ENCODE data around the gene GALNT14. TPM values are rescaled to one million over a fixed set of nuclear protein-coding genes. Genes with fewer than 3 reads are reported as not detected.

Gene GALNT14
- total RNA-seq, 1 donor from 2014 or later: 7.4 TPM

GRCh38 chr2:30940839-30941238 lies 197.4 kb downstream of the GALNT14 start:
- Mint-ChIP-seq H3K36me3 (no peaks in the 10 kb centered on the region), H3K9me3 (no peaks in the 10 kb centered on the region), H3K27me3 (peaks cover 26% of the 10 kb centered on the region), H3K4me1 (ENCODE audit: unreplicated experiment) (no peaks in the 10 kb centered on the region), H3K4me3 (no peak overlapping the region), H3K27ac (no peak overlapping the region)
- no peak for TF ChIP-seq CTCF (conservative IDR thresholded peaks at IDR 0.05)
- DNase-seq (ENCODE audit: extremely low spot score, unreplicated experiment): no peak

DNA sequence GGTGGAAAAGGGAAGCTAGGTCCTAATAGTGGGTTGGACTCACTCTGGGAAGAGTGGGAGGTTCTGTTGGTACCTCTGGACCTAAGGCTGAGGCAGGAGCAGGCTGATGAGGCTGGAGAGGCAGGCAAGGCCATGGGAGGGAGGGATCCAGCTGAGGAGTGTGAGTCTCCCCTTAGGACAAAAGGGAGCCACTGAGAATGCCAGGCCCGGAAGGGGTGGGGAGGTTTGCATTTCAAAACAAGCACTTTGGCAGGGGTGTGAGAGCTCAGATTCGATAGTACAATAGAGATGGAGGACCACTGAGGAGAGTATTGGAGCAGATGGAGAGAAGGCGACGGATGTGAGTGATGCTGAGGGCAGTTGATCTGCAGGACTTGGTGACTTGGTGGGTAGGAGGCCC lies 198.9 kb downstream of the GALNT14 start:
- no peaks in the 10 kb centered on the region for H3K4me1 Mint-ChIP-seq (ENCODE audit: unreplicated experiment)

DNA sequence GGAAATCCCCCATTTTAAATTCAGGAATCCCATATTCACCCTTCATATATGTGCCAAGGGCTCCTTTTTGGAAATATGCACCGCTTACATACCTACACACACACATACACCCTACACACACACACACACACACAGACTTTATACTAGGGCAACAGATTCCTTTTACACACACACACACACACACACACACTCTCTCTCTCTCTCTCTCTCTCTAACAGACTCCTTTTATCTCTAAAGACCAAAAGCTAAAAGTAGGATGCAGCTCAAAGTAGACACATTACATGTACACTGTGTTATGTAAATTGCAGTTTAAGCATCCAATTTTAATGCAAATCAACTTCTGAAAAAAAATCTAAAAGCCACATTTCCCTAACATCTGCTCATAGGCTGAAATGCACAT lies 200.0 kb downstream of the GALNT14 start:
- H3K36me3 Mint-ChIP-seq: no peaks in the 10 kb centered on the region
- H3K27ac Mint-ChIP-seq: no peak overlapping the region
- H3K4me1 Mint-ChIP-seq (ENCODE audit: unreplicated experiment): no peaks in the 10 kb centered on the region
- H3K9me3 Mint-ChIP-seq: no peaks in the 10 kb centered on the region
- H3K4me3 Mint-ChIP-seq: no peak overlapping the region
- H3K27me3 Mint-ChIP-seq: peaks cover 26% of the 10 kb centered on the region
- TF ChIP-seq CTCF (conservative IDR thresholded peaks at IDR 0.05): no peak
- DNase-seq (ENCODE audit: extremely low spot score, unreplicated experiment): no peak

More for the DNA sequence above, 198.9 kb downstream of the GALNT14 start:
- no peak for TF ChIP-seq CTCF (conservative IDR thresholded peaks at IDR 0.05)
- H3K27ac Mint-ChIP-seq: no peak overlapping the region
- H3K9me3 Mint-ChIP-seq: no peaks in the 10 kb centered on the region
- H3K4me3 Mint-ChIP-seq: no peak overlapping the region
- DNase-seq (ENCODE audit: extremely low spot score, unreplicated experiment): no peak
- peaks cover 26% of the 10 kb centered on the region for H3K27me3 Mint-ChIP-seq
- H3K36me3 Mint-ChIP-seq: no peaks in the 10 kb centered on the region

DNA sequence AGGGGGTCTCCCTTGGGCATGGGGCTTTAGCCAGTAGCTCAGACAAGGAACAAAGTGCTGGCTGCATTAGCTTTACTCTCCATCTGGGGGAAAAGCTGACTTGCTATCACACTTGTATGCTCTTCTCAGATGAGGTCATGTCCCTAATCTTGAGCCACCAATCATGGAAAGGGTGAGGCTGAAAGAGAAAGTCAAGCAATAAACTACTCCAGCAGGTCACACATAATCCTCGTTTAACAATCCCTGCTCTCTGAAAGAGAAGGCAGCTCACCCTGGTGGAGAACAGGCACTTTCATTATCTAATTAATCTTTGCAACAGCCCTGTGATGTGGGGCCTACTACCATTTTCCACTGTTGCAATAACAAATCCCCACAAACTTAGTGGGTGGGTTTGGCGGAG lies 201.3 kb downstream of the GALNT14 start:
- TF ChIP-seq CTCF (conservative IDR thresholded peaks at IDR 0.05): no peak
- Mint-ChIP-seq H3K36me3 (no peaks in the 10 kb centered on the region), H3K4me1 (ENCODE audit: unreplicated experiment) (no peaks in the 10 kb centered on the region), H3K4me3 (no peak overlapping the region), H3K27me3 (peaks cover 24% of the 10 kb centered on the region), H3K9me3 (no peaks in the 10 kb centered on the region), H3K27ac (no peak overlapping the region)
- no peak for DNase-seq (ENCODE audit: extremely low spot score, unreplicated experiment)

DNA sequence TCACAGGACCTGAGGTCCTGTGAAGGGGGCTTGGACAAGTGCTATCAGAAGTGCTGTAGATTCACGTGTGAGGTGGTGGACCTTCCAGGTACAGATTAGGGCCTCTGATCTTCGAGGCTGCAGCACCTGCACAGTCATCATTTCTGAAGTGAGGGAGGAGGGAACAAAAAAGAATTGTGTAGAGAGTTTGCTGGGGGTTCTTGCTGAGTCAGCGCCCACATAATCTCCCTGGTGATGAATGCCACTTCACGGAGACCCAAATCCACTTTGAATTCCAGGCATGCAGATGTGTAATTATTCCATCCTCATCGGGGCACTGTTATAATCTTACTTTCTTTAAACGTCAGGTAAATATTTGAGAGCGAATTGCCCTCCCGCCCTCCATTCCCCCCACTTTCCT lies 202.4 kb downstream of the GALNT14 start:
- Mint-ChIP-seq H3K27me3 (peaks cover 16% of the 10 kb centered on the region), H3K36me3 (no peaks in the 10 kb centered on the region), H3K4me3 (no peak overlapping the region), H3K4me1 (ENCODE audit: unreplicated experiment) (no peaks in the 10 kb centered on the region), H3K27ac (no peak overlapping the region), H3K9me3 (no peaks in the 10 kb centered on the region)
- TF ChIP-seq CTCF (conservative IDR thresholded peaks at IDR 0.05): no peak
- no peak for DNase-seq (ENCODE audit: extremely low spot score, unreplicated experiment)

DNA sequence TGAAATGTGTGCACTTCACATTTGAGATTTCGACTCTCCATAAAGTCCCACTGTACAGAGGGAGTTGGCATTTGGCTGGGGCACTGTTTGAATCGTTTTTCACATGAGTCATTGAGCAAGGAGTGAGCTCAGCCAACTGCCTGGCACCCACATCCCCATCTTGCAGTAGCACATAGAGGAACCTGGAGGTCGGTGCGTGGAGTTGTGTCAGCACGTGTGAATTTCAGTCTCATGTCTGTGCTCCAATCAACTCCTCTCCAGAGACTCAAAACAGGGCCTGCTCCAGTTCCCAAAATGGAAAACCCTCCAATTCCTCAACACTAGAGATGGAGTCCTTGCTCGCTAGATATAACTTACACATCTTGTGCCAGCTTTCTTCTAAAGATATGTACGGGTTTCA lies 204.2 kb downstream of the GALNT14 start:
- TF ChIP-seq CTCF (conservative IDR thresholded peaks at IDR 0.05): no peak
- no peak for DNase-seq (ENCODE audit: extremely low spot score, unreplicated experiment)
- Mint-ChIP-seq H3K4me1 (ENCODE audit: unreplicated experiment) (no peaks in the 10 kb centered on the region), H3K27ac (no peak overlapping the region), H3K4me3 (no peak overlapping the region), H3K9me3 (no peaks in the 10 kb centered on the region), H3K36me3 (no peaks in the 10 kb centered on the region), H3K27me3 (peaks cover 3% of the 10 kb centered on the region)

Data from type B pancreatic cell (in vitro differentiated cells).